ENCODE measurements around the gene NPY1R. TPM values are rescaled to one million over a fixed set of nuclear protein-coding genes. Genes with fewer than 3 reads are reported as not detected.

The NPY1R gene
- 28.3 TPM for polyA plus RNA-seq (ENCODE audit: insufficient read length)
- long read RNA-seq, donor 1, partial matches to known transcripts: 0 of 4 reads
- long read RNA-seq, donor 1, other reads (novel, unspliced or antisense): 0 of 4 reads
- long read RNA-seq, donor 2, partial matches to known transcripts: 0 of 1 reads
- long read RNA-seq, donor 2, other reads (novel, unspliced or antisense): 0 of 1 reads
- long read RNA-seq, donor 3, partial matches to known transcripts: 0 of 3 reads
- long read RNA-seq, donor 3, other reads (novel, unspliced or antisense): 0 of 3 reads
- long read RNA-seq, donor 4: 0 reads
- long read RNA-seq, donor 5, partial matches to known transcripts: 0 of 5 reads
- long read RNA-seq, donor 5, other reads (novel, unspliced or antisense): 0 of 5 reads
- long read RNA-seq, donor 6, partial matches to known transcripts: 0 of 1 reads
- long read RNA-seq, donor 6, other reads (novel, unspliced or antisense): 0 of 1 reads
- long read RNA-seq, donor 7, partial matches to known transcripts: 0 of 1 reads
- long read RNA-seq, donor 7, other reads (novel, unspliced or antisense): 0 of 1 reads
- long read RNA-seq, donor 8: 0 reads

GRCh38 chr4:163332526-163333406 is at the start of gene NPY1R:
NPY1R (minus strand) TSS chr4:163332596; CDS start chr4:163326554, 6,042 bp downstream.
- peak; percentile 81 for DNase-seq

DNA sequence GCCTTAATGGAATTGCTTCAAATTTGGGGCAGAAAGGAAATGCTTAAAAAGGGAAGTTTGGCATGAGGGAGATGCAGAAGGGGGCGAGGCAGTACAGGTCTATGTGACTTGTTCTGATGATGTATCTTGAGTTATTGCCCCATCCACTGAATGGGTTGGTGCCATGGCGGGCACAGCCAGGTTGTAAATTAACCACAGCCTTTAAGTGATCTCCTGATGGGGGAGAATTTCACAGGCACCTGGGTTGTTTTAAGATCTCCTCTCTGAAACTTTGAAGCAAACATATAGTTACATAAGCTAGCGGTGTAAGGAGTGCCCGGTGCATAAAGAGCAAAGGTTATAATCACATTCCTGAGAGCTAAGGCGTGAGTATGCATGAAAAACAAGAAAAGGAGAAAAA is 48.3 kb upstream of the NPY1R start:
- no peak for DNase-seq

DNA sequence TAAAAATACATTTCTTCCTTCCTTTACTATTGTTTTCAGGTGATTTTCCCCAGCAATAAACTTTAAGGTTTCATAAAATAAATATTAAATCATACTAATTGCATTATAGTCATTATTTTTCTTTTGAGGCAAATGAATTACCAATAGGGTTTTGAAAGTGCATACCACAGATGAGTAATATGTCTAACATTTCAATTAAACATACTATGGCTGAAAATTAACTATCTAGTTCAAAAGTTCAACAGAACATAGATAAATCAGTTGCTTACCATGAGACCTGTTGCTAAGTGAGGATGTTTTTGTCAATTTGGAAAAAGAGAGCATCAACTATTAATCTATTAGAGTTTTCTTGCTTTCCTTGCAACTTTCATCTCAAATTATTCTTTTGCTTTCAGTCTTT is 46.3 kb upstream of the NPY1R start:
- DNase-seq: no peak

- DNase-seq: no peak
Observed at GRCh38 chr4:163372029-163372428, 39.6 kb upstream of the NPY1R start.

- no peak for DNase-seq
Observed at GRCh38 chr4:163367651-163368050, 35.3 kb upstream of the NPY1R start.

- no peak for DNase-seq
Observed at GRCh38 chr4:163356104-163356503, 23.7 kb upstream of the NPY1R start.

GRCh38 chr4:163353054-163353453 is 20.7 kb upstream of the NPY1R start:
- DNase-seq: no peak

GRCh38 chr4:163350672-163351071 is 18.3 kb upstream of the NPY1R start:
- no peak for DNase-seq

DNA sequence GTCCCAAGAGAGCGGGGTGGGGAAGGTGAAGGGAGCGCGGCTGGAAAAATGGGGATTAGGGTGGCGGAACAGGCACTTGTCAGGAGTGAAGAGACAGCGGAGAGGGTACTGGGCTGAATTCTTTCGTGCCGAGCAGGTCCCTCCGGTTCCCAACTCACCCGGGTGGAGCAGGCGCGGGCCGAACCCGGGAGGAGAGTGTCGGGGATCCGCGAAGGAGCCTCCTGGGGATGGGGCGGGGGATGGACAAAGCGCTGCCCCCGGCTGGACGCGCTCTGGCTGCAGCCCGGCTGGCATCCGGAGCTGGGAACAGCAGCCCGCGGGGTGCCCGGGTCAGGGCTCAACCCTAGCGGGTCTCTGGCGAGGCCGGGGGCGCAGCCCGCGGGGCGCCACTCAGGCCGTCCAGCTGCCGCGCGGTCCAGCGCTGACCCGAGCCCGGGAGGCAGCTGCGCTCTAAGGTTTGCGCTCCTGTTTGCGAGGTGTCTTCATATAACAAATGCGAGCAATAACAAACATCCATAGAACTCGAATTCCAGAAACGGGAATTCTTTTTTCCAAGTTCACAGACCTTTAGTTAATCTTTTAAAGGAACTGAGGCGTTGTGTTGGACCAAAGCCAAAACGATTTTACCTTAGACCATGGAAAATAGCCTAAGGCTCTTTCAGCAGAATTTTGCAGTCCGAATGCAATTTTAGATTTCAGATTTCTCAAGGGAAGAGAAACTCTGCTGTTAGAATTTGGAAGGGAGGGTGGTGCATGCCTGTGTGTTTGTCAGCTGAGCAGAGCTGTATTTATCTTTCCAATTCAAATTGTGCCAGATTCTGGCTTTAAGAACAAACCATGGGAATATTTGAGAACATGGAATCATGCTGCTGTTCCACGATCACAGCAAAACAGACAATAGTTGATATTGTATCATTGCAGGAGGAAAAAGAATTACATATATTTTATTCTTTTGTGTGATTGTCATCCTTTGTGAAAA is 12.0 kb upstream of the NPY1R start:
- DNase-seq: peak; percentile 33

GRCh38 chr4:163343604-163344146 is 11.3 kb upstream of the NPY1R start, which contains the start of gene NPY5R:
NPY5R (plus strand) TSS chr4:163343892; CDS start chr4:163350274, 6,382 bp downstream.
- DNase-seq: no peak

GRCh38 chr4:163335384-163335783 is 3.0 kb upstream of the NPY1R start:
- DNase-seq: no peak

- no peak for DNase-seq
Observed at GRCh38 chr4:163331629-163332376, 593 bp downstream of the NPY1R start.

- no peak for DNase-seq
Observed at GRCh38 chr4:163330916-163331628, 1.3 kb downstream of the NPY1R start.

GRCh38 chr4:163317110-163317509 is 15.3 kb downstream of the NPY1R start:
- no peak for DNase-seq

- no peak for DNase-seq
Observed at GRCh38 chr4:163309466-163309865, 22.9 kb downstream of the NPY1R start.

- no peak for DNase-seq
Observed at GRCh38 chr4:163303069-163303468, 29.3 kb downstream of the NPY1R start.

DNA sequence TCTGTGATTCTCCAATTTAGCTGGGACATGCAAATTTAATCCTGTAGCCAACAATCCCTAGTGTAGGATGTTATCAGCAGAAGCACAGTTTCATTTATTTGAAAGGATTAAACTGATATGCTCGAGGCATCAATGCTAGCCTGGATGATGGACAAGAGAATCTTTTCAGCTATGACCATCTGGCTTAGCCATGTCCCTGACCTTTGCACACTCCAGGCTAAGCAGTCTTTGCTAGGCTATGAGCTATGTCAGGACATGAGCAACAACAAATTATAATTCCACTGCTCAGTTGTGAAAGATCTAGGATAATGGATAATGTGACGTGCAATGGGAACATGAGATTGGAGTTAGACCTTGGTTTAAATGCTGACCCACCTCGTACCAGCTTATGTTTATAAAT is 32.0 kb downstream of the NPY1R start:
- no peak for DNase-seq

DNA sequence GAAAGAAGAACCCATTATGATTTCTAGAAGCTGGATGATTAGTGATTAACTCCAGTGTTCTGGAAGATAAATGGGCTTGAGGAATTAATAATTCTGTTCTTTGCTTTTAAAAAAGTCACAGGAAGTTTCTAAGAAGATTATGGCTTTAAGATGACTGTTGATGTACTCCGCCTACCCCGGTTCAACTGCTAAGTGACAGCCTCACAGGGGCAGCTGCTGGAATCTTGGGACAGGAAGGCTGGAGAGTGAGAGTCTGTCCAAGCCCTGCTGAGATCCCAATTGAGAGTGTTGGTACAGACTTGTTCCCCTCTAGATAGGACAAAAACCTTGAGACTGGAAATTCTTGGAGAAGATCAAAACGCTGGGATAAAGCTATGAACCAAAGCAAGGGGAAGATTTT is 37.3 kb downstream of the NPY1R start:
- DNase-seq: no peak

GRCh38 chr4:163284304-163284703 is 48.1 kb downstream of the NPY1R start:
- DNase-seq: no peak
